ENCODE data around the gene BPTF. TPM values are rescaled to one million over a fixed set of nuclear protein-coding genes. Genes with fewer than 3 reads are reported as not detected.

Gene BPTF
- total RNA-seq, 4 donors from 2014 or later = 29.3 to 43.9 (median 38.1) TPM

DNA sequence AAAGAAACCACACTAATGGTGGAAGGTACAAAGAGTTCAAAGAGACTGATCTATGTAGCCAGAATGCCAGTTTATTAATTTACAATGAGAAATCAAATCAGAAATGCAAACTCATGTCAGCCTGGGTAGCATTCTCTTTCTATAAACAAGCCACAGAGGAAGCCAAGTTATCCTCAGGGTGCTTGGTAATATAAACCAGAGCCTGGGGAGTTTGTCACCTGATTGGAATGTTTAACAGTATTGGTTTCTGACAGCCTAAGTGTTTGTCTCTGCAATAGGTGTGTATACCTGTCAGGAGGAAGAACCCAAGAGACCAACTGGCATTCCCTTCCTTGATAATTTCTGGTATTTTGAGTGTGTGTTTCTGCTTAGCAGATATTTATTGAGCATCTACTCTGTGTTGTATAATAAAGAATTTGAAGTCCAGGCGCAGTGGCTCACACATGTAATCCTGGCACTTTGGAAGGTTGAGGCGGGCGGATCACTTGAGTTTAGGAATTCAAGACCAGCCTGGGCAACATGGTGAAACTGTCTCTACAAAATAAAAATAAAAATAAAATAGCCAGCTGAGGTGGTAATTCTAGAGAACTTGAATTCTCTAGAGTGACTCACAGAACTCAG is 174.1 kb downstream of the BPTF start:
- no peaks in the 10 kb centered on the region for H3K27me3 ChIP-seq
- intact Hi-C loops (cut with DNase I; ENCODE audit: low total_unique reads) (no loop called here), in situ Hi-C loops (cut with MboI; ENCODE audit: low sequenced_read_pairs in 4 of 4) (no loop called here)
- no peak overlapping the region for H3K4me3 ChIP-seq
- H3K9me3 ChIP-seq = no peaks in the 10 kb centered on the region
- no peaks in the 10 kb centered on the region for H3K36me3 ChIP-seq
- no peak overlapping the region for H3K27ac ChIP-seq
- TF ChIP-seq, protein P1, sequence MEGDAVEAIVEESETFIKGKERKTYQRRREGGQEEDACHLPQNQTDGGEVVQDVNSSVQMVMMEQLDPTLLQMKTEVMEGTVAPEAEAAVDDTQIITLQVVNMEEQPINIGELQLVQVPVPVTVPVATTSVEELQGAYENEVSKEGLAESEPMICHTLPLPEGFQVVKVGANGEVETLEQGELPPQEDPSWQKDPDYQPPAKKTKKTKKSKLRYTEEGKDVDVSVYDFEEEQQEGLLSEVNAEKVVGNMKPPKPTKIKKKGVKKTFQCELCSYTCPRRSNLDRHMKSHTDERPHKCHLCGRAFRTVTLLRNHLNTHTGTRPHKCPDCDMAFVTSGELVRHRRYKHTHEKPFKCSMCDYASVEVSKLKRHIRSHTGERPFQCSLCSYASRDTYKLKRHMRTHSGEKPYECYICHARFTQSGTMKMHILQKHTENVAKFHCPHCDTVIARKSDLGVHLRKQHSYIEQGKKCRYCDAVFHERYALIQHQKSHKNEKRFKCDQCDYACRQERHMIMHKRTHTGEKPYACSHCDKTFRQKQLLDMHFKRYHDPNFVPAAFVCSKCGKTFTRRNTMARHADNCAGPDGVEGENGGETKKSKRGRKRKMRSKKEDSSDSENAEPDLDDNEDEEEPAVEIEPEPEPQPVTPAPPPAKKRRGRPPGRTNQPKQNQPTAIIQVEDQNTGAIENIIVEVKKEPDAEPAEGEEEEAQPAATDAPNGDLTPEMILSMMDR (IDR thresholded peaks at IDR 0.05 in 4 of 5, conservative IDR thresholded peaks at IDR 0.05 in 1 of 5) = no peak
- TF ChIP-seq POLR2A (IDR thresholded peaks at IDR 0.05) = no peak
- peaks cover 6 to 9% of the 10 kb centered on the region in 2 donors for H3K4me1 ChIP-seq
- ATAC-seq (no peak), DNase-seq (no peak)

DNA sequence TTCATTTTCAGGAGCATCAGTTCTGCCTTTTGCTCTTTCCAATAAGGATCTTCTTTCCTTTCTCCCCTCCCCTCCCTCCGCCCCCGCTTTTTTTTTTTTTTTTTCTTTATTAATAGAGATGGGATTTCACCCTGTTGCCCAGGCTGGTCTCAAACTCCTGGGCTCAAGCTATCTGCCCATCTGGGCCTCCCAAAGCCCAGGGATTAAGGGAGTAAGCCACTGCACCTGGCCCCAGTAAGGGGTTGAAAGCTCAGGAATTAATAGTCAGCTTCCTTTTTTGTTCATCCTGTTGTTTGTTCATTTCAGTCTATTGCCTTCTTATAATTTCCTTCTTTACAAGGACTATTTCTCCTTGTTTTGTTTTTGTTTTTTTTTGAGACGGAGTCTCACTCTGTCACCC is 178.9 kb downstream of the BPTF start:
- Histone ChIP-seq H3K27me3 (no peaks in the 10 kb centered on the region), H3K4me1 (no peaks in the 10 kb centered on the region), H3K36me3 (no peaks in the 10 kb centered on the region), H3K4me3 (no peak overlapping the region), H3K9me3 (no peaks in the 10 kb centered on the region), H3K27ac (no peak overlapping the region)
- intact Hi-C loops (cut with DNase I; ENCODE audit: low total_unique reads) = no loop called here
- DNase-seq (no peak), ATAC-seq (no peak)
- no peak for TF ChIP-seq POLR2A (IDR thresholded peaks at IDR 0.05)
- TF ChIP-seq, protein P1 (IDR thresholded peaks at IDR 0.05 in 4 of 5, conservative IDR thresholded peaks at IDR 0.05 in 1 of 5) = no peak
- in situ Hi-C loops (cut with MboI; ENCODE audit: low sequenced_read_pairs in 4 of 4) = loop anchor here in 1 of 4 donors (25.0 kb wide), 1 partner anchor 92 kb away; no protein-coding TSS in a partner anchor

DNA sequence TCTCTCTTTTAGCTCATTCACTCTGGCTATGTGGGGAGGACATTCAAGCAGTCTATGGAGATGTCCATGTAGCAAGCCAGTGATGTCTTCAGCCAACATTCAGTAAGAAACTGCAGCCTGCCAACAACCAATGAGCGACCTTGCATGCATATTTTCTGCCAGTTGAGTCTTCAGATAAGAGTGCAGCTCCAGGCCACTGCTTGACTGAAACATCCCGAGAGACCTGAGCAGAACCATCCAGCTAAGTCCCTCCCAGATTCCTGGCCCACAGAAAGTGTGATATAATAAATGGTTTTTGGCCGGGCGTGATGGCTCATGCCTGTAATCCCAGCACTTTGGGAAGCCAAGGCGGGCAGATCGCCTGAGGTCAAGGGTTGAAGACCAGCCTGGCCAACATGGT is 181.5 kb downstream of the BPTF start:
- intact Hi-C loops (cut with DNase I; ENCODE audit: low total_unique reads) = no loop called here
- Histone ChIP-seq H3K9me3 (no peaks in the 10 kb centered on the region), H3K27ac (no peak overlapping the region), H3K27me3 (no peaks in the 10 kb centered on the region), H3K36me3 (no peaks in the 10 kb centered on the region), H3K4me1 (no peaks in the 10 kb centered on the region), H3K4me3 (no peak overlapping the region)
- in situ Hi-C loops (cut with MboI; ENCODE audit: low sequenced_read_pairs in 4 of 4) = loop anchor here in 1 of 4 donors (25.0 kb wide), 1 partner anchor 94 kb away; no protein-coding TSS in a partner anchor
- ATAC-seq (no peak), DNase-seq (no peak)
- TF ChIP-seq POLR2A (IDR thresholded peaks at IDR 0.05) = no peak
- TF ChIP-seq, protein P1 (IDR thresholded peaks at IDR 0.05 in 4 of 5, conservative IDR thresholded peaks at IDR 0.05 in 1 of 5) = no peak

DNA sequence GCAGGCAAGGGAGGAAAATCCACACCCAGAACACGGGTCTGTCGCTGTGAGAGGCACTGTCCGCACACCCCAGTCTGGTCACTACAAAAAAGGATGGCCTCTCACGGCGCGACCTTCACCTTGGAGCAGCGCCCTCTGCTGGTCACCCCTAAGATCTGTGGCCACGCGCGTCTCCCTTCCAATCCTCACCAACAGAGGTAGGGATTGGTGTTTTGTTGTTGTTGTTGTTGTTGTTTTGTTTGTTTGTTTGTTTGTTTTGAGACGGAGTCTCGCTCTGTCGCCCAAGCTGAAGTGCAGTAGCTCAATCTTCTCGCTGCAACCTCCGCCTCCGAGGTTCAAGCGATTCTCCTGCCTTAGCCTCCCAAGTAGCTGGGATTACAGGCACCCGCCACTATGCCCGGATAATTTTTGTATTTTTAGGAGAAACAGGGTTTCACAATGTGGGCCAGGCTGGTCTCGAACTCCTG is 185.9 kb downstream of the BPTF start:
- no peak overlapping the region for H3K27ac ChIP-seq
- peak in 1 of 2 donors; percentile 28 for DNase-seq
- no peaks in the 10 kb centered on the region for H3K36me3 ChIP-seq
- H3K9me3 ChIP-seq = no peaks in the 10 kb centered on the region
- H3K4me1 ChIP-seq = no peaks in the 10 kb centered on the region
- TF ChIP-seq POLR2A (IDR thresholded peaks at IDR 0.05) = no peak
- TF ChIP-seq, protein P1 (IDR thresholded peaks at IDR 0.05 in 4 of 5, conservative IDR thresholded peaks at IDR 0.05 in 1 of 5) = peak in 4 of 5 experiments; percentile 53 to 70 (median 62)
- intact Hi-C loops (cut with DNase I; ENCODE audit: low total_unique reads) (loop anchor here (5.0 kb wide), 1 partner anchor 49 kb away; no protein-coding TSS in a partner anchor), in situ Hi-C loops (cut with MboI; ENCODE audit: low sequenced_read_pairs in 4 of 4) (loop anchor here in 1 of 4 donors (25.0 kb wide), 1 partner anchor 99 kb away; no protein-coding TSS in a partner anchor)
- H3K4me3 ChIP-seq = no peak overlapping the region
- ATAC-seq = peak; percentile 54 to 82
- no peaks in the 10 kb centered on the region for H3K27me3 ChIP-seq
